Measurements from ENCODE around the gene CEND1. TPM values are rescaled to one million over a fixed set of nuclear protein-coding genes. Genes with fewer than 3 reads are reported as not detected.
A peak's percentile ranks its signal among the peaks of the same experiment; 100 is the strongest.

The CEND1 gene
- total RNA-seq, 2 experiments from 2014 or later = 0.94 to 1.0 TPM

DNA sequence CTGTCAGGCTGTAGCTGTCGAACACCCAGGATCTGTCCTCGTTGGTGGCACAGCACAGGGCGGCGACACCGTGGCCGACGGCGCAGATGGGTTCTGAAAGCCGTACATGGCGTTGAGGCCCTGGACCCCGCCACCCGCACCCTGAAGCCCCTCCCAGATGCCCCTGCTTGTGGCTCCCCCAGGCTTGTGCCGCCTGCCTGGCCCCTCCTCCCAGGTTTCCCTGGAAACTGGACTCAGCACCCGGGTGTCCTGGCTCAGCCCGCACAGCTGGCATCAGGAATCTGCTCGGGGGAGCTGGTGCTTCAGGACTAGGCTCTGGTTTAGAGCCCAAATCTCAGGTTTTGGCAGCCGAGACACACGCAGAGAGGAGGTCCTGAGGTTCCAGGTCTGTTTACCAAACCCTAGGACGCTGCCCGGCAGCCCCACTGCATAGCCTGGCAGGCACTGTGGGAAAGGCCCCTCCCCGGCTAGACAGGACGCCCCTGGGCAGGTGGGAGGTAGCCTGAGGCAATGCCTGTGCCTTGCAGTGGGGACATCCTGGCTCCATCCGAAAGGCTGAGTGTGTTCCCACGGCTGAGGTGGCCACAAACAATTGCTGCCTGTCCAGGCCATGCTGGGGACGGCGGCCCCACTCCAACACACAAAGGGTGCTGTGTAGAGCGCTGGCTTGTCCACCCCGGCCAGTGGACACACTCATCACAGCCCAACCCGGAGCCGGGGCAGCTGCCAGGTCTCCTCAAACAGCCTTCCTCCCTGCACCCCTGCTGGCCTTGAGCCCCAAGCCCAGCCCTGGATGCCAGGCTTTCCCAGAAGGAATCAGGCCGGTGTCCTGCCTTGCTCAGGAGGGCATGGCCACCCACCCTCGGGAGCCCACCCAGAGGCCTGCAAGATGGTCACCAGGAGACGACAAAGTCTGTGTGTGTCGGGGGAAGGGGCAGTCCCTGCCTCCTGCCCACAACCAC lies 17.2 kb downstream of the CEND1 start:
- Mint-ChIP-seq H3K36me3 (peaks cover 7% of the 10 kb centered on the region), H3K27ac (no peak overlapping the region), H3K9me3 (no peaks in the 10 kb centered on the region), H3K27me3 (no peaks in the 10 kb centered on the region), H3K4me1 (peaks cover 16% of the 10 kb centered on the region), H3K4me3 (no peak overlapping the region)
- no peak for DNase-seq

DNA sequence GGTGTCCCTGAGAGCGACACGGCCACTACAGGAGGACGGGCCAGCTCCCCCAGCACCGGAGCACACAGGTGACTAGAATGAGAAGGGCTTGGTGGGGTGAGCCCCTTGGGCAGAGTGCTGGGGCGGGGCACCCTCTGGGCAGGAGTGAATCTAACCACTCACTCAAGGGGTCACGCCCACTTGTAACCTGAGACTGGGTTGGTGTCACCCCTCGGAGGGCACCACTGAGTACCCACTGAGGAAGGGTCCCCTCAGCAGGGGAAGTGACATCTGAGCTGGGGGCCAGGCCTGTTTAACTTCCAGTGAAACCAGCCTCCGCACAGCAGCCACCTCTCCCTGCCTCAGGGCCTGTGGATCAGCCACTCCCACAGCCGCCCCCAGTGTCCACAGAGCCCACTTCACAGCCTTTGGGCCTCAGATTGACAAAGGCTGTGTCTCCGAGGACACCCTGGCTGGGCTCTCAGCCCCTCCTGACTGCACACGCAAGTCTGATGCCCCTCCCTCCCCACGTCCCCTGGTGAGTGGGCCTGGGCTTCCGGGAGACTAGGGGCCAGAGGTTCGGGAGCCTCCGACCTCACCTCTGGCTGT lies 18.2 kb downstream of the CEND1 start:
- peaks cover 8% of the 10 kb centered on the region for H3K36me3 Mint-ChIP-seq
- H3K4me1 Mint-ChIP-seq = peaks cover 16% of the 10 kb centered on the region
- H3K27me3 Mint-ChIP-seq = no peaks in the 10 kb centered on the region
- H3K27ac Mint-ChIP-seq = no peak overlapping the region
- H3K9me3 Mint-ChIP-seq = no peaks in the 10 kb centered on the region
- DNase-seq = no peak
- no peak overlapping the region for H3K4me3 Mint-ChIP-seq

DNA sequence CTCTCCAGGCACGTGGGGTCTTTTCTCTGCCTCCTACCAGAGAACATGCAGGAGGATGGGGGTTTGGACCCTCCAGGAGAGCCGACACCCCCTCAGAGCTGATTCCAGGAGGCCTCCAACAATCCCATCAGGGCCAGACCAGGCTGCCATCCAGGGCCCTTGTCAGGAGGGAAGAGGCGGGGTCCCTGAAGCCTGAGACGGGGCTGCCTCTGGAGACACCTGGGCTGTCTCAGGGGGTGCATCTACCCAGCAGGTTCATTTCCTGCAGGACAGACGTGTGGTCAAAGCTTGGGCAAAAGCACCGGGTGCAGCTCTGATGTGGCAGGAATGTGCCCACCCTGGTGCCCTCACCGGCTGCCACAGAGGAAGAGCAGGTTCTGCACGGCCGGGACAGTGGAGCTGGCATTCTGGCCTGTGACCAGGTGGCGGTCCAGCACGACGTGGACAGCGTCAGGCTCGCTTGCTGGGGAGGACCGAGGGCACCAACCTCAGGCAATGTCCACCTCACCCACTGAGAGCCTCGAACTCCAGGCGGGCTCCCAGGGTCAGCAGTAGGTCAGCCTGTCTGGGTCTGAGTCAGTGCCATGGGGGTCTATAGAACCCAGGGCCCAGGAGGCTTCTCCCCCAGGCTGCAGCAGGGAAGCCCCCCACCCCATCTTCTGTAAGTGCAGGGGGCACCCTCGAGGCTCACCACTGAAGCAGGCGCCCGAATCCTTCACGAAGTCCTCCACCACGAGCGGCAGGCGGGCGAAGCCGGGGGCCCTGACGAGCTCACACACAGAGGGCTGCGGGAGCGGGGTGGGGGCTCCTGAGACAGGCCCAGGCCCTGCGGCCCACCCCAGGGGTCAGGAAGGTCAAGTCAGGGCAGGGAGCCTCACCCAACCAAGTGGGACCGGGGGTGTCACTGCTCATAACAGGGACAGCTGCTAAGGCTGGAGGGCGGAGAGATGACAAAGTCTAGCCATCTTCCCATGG lies 19.0 kb downstream of the CEND1 start:
- Mint-ChIP-seq H3K9me3 (no peaks in the 10 kb centered on the region), H3K4me1 (peaks cover 12% of the 10 kb centered on the region), H3K27ac (no peak overlapping the region), H3K36me3 (peaks cover 8% of the 10 kb centered on the region), H3K4me3 (no peak overlapping the region), H3K27me3 (no peaks in the 10 kb centered on the region)
- DNase-seq = no peak

DNA sequence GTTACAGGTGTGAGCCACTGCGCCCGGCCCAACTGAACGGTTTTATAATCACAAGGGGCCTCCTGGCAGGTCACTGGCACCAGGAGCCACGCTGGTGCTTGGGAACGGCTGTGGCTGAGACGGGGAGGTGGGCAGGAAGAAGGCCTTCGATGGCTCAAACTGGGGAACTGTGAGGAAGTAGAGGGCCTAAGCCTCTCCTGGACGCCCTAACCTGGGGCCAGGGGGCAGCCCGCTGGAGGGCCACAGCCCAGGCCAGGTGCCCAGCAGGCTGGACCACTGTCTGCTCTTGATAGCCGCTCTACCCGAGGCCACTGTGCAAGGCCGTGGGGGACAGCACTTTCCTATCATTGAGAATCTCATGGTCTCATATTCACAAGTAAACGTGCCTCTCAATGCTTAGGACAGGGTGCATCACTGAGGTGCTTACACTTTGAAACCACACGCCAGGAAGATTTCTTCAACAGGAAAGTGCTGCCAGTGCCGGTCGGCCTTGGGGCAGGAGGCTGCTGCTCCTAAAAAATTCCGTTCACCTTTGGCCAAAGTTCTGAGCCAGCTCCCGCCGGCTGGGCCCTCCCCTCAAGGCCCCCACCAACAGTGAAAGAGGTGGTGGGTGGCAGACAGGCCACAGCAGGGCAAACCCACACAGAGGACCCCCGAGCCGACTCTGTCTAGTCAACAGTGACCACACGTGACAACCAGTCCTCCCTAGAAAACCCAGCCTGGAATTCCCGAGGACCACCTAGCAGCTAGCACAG lies 19.8 kb downstream of the CEND1 start:
- Mint-ChIP-seq H3K36me3 (peaks cover 4% of the 10 kb centered on the region), H3K27ac (no peak overlapping the region), H3K9me3 (no peaks in the 10 kb centered on the region), H3K4me3 (no peak overlapping the region), H3K27me3 (no peaks in the 10 kb centered on the region), H3K4me1 (peaks cover 8% of the 10 kb centered on the region)
- no peak for DNase-seq

GRCh38 chr11:767238-767637 lies 22.7 kb downstream of the CEND1 start:
- Mint-ChIP-seq H3K36me3 (peaks cover 8% of the 10 kb centered on the region), H3K9me3 (no peaks in the 10 kb centered on the region), H3K27me3 (no peaks in the 10 kb centered on the region), H3K27ac (no peak overlapping the region), H3K4me3 (no peak overlapping the region), H3K4me1 (peaks cover 4% of the 10 kb centered on the region)
- DNase-seq = no peak

GRCh38 chr11:766936-767210 lies 23.0 kb downstream of the CEND1 start:
- Mint-ChIP-seq H3K27ac (no peak overlapping the region), H3K36me3 (peaks cover 8% of the 10 kb centered on the region)

GRCh38 chr11:766106-766935 lies 23.6 kb downstream of the CEND1 start:
- peaks cover 4% of the 10 kb centered on the region for H3K4me1 Mint-ChIP-seq
- no peak overlapping the region for H3K4me3 Mint-ChIP-seq
- H3K36me3 Mint-ChIP-seq = peaks cover 8% of the 10 kb centered on the region
- no peaks in the 10 kb centered on the region for H3K27me3 Mint-ChIP-seq
- no peak for DNase-seq
- H3K9me3 Mint-ChIP-seq = no peaks in the 10 kb centered on the region
- no peak overlapping the region for H3K27ac Mint-ChIP-seq

More at GRCh38 chr11:766936-767210, 23.0 kb downstream of the CEND1 start:
- Mint-ChIP-seq H3K4me1 (peaks cover 4% of the 10 kb centered on the region), H3K4me3 (no peak overlapping the region), H3K9me3 (no peaks in the 10 kb centered on the region), H3K27me3 (no peaks in the 10 kb centered on the region)
- no peak for DNase-seq

- Mint-ChIP-seq H3K4me1 (peaks cover 4% of the 10 kb centered on the region), H3K27me3 (no peaks in the 10 kb centered on the region), H3K36me3 (peaks cover 8% of the 10 kb centered on the region), H3K4me3 (no peak overlapping the region), H3K9me3 (no peaks in the 10 kb centered on the region), H3K27ac (no peak overlapping the region)
- no peak for DNase-seq
These were observed 24.1 kb downstream of the CEND1 start for GRCh38 chr11:765802-766091.

GRCh38 chr11:765025-765801 lies 24.7 kb downstream of the CEND1 start:
- Mint-ChIP-seq H3K27ac (no peak overlapping the region), H3K4me3 (no peak overlapping the region), H3K27me3 (no peaks in the 10 kb centered on the region), H3K9me3 (no peaks in the 10 kb centered on the region), H3K36me3 (peaks cover 8% of the 10 kb centered on the region), H3K4me1 (peaks cover 5% of the 10 kb centered on the region)
- DNase-seq = peak; percentile 56

GRCh38 chr11:764322-765024 lies 25.4 kb downstream of the CEND1 start:
- Mint-ChIP-seq H3K27ac (peak overlapping the region; percentile 29), H3K9me3 (no peaks in the 10 kb centered on the region), H3K36me3 (peaks cover 8% of the 10 kb centered on the region), H3K4me3 (no peak overlapping the region), H3K4me1 (peaks cover 10% of the 10 kb centered on the region), H3K27me3 (no peaks in the 10 kb centered on the region)
- DNase-seq = no peak

DNA sequence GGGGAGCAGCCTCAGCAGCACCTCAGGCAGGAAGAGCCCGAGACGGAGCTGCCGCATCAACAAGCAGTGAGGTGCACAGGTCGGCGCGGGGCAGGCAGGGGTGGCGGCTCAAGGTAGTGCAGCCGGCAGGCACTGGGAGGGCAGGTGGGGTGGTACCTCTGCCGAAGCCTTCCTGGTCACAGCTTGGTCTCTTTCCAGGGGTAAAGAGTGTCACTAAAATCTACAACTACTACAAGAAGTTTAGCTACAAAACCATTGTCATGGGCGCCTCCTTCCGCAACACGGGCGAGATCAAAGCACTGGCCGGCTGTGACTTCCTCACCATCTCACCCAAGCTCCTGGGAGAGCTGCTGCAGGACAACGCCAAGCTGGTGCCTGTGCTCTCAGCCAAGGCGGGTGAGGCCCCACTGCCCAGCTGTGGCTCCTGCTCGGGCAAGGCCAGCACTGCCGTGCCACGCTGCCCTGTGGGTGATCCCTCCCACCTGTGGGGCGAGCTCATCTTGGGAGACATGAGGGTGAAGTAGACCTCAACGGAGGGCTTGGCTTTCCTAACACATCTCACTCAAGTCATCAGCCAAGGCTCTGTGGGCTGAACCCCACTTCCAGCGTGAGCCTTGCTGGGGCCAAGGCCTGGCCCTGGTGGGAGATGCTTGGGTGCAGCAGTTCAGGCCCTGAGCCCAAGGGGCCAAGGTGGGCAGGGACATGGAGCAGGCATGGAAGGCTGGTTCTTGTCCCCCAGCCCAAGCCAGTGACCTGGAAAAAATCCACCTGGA lies 26.2 kb downstream of the CEND1 start:
- Mint-ChIP-seq H3K9me3 (no peaks in the 10 kb centered on the region), H3K4me3 (no peak overlapping the region), H3K4me1 (peaks cover 10% of the 10 kb centered on the region), H3K27ac (peak overlapping the region; percentile 51), H3K27me3 (no peaks in the 10 kb centered on the region), H3K36me3 (peaks cover 7% of the 10 kb centered on the region)
- no peak for DNase-seq

- Mint-ChIP-seq H3K27ac (peak overlapping the region; percentile 51), H3K27me3 (no peaks in the 10 kb centered on the region)
These were observed 26.8 kb downstream of the CEND1 start for GRCh38 chr11:763073-763463.

More at GRCh38 chr11:763073-763463, 26.8 kb downstream of the CEND1 start:
- DNase-seq = no peak
- H3K4me1 Mint-ChIP-seq = peaks cover 10% of the 10 kb centered on the region
- H3K36me3 Mint-ChIP-seq = peaks cover 8% of the 10 kb centered on the region
- H3K9me3 Mint-ChIP-seq = no peaks in the 10 kb centered on the region
- no peak overlapping the region for H3K4me3 Mint-ChIP-seq

Data from activated naive CD8-positive, alpha-beta T cell treated with anti-CD3 and anti-CD28 coated beads for 36 hours (primary cell).